Stimulated activated naive B cell treated with anti-CD40 and anti-IgM and Interleukin-4, amounts not matched to agents 10 μg/mL and 1 μg/mL and 100 μg/mL, for 72 hours (primary cell): ENCODE results near the gene SLC43A3.
"Not testable (repeated sequence)": the region's sequence is repeated elsewhere in the genome, so short reads cannot be mapped to it uniquely, and the experiment has no call there.

ENCODE experiments used
- ATAC-seq, 2 donors: fragments of 150-1000 bp; cut with Tn5 transposase; replicated peaks; 2 replicates each; pipeline ENCODE4 v1.10.0; 2021; ENCODE audit warnings: moderate library complexity in 1 of 2
- DNase-seq: peaks from one replicate; pipeline ENCODE4 v3.0.0; 2021
- H3K27ac Mint-ChIP-seq: one replicate; pipeline ENCODE4 v1.8.0; 2022; ENCODE audit warnings: mild to moderate bottlenecking, mixed read lengths
- H3K27me3 Mint-ChIP-seq, 2 donors: one replicate each; pipeline ENCODE4 v1.8.0; 2022; ENCODE audit warnings: mixed read lengths in 2 of 2
- H3K36me3 Mint-ChIP-seq, 2 donors: one replicate each; pipeline ENCODE4 v1.8.0; 2022; ENCODE audit warnings: mixed read lengths in 2 of 2, mild to moderate bottlenecking in 1 of 2
- H3K4me1 Mint-ChIP-seq, 2 donors: one replicate each; pipeline ENCODE4 v1.8.0; 2022; ENCODE audit warnings: mixed read lengths in 2 of 2, mild to moderate bottlenecking in 1 of 2
- H3K4me3 Mint-ChIP-seq, 2 donors: one replicate each; pipeline ENCODE4 v1.8.0; 2022; ENCODE audit warnings: mild to moderate bottlenecking in 2 of 2, mixed read lengths in 2 of 2, moderate library complexity in 1 of 2
- H3K9me3 Mint-ChIP-seq, 2 donors: one replicate each; pipeline ENCODE4 v1.8.0; 2022; ENCODE audit warnings: mixed read lengths in 2 of 2, mild to moderate bottlenecking in 1 of 2

The SLC43A3 gene

GRCh38 chr11:57361926-57362325, 65.0 kb downstream of the SLC43A3 start:
- DNase-seq (no peak), ATAC-seq (no peak)
- no peaks in the 10 kb centered on the region for H3K4me1 Mint-ChIP-seq
- no peaks in the 10 kb centered on the region for H3K36me3 Mint-ChIP-seq
- H3K4me3 Mint-ChIP-seq = no peak overlapping the region
- H3K27me3 Mint-ChIP-seq = peaks cover 5 to 19% of the 10 kb centered on the region in 2 donors
- no peaks in the 10 kb centered on the region for H3K9me3 Mint-ChIP-seq
- H3K27ac Mint-ChIP-seq = no peak overlapping the region

GRCh38 chr11:57361420-57361819, 65.5 kb downstream of the SLC43A3 start:
- H3K27ac Mint-ChIP-seq, H3K36me3 Mint-ChIP-seq, H3K9me3 Mint-ChIP-seq, H3K4me3 Mint-ChIP-seq, DNase-seq, ATAC-seq, H3K4me1 Mint-ChIP-seq: not testable (repeated sequence)
- H3K27me3 Mint-ChIP-seq = peaks cover 10 to 19% of the 10 kb centered on the region in 2 donors

- no peak overlapping the region for H3K27ac Mint-ChIP-seq
- no peaks in the 10 kb centered on the region for H3K9me3 Mint-ChIP-seq
- peaks cover 0 to 6% of the 10 kb centered on the region in 2 donors for H3K4me1 Mint-ChIP-seq
- no peaks in the 10 kb centered on the region for H3K36me3 Mint-ChIP-seq
- no peak overlapping the region for H3K4me3 Mint-ChIP-seq
- no peak for DNase-seq
- no peak for ATAC-seq
- H3K27me3 Mint-ChIP-seq = peaks cover 14 to 23% of the 10 kb centered on the region in 2 donors
Measured at GRCh38 chr11:57360991-57361390, 65.9 kb downstream of the SLC43A3 start.

- Mint-ChIP-seq H3K27ac (no peak overlapping the region), H3K9me3 (no peaks in the 10 kb centered on the region), H3K36me3 (no peaks in the 10 kb centered on the region)
Measured at GRCh38 chr11:57359896-57360690, 66.8 kb downstream of the SLC43A3 start.

GRCh38 chr11:57359396-57359795, 67.5 kb downstream of the SLC43A3 start:
- Mint-ChIP-seq H3K4me1 (peaks cover 4 to 15% of the 10 kb centered on the region in 2 donors), H3K27ac (no peak overlapping the region), H3K9me3 (no peaks in the 10 kb centered on the region), H3K27me3 (peaks cover 22 to 30% of the 10 kb centered on the region in 2 donors), H3K4me3 (no peak overlapping the region), H3K36me3 (no peaks in the 10 kb centered on the region)
- DNase-seq (no peak), ATAC-seq (no peak)

More at GRCh38 chr11:57359896-57360690, 66.8 kb downstream of the SLC43A3 start:
- no peak for DNase-seq
- Mint-ChIP-seq H3K27me3 (peaks cover 15 to 25% of the 10 kb centered on the region in 2 donors), H3K4me3 (no peak overlapping the region), H3K4me1 (peaks cover 0 to 9% of the 10 kb centered on the region in 2 donors)
- no peak for ATAC-seq

- DNase-seq = no peak
- Mint-ChIP-seq H3K27me3 (peaks cover 22 to 29% of the 10 kb centered on the region in 2 donors), H3K4me3 (no peak overlapping the region), H3K4me1 (peaks cover 5 to 17% of the 10 kb centered on the region in 2 donors), H3K9me3 (no peaks in the 10 kb centered on the region), H3K36me3 (no peaks in the 10 kb centered on the region), H3K27ac (no peak overlapping the region)
- ATAC-seq = no peak
Measured at GRCh38 chr11:57358991-57359390, 67.9 kb downstream of the SLC43A3 start.

GRCh38 chr11:57358543-57358961, 68.4 kb downstream of the SLC43A3 start:
- Mint-ChIP-seq H3K27me3 (peaks cover 22 to 28% of the 10 kb centered on the region in 2 donors), H3K27ac (no peak overlapping the region), H3K4me1 (peaks cover 5 to 17% of the 10 kb centered on the region in 2 donors), H3K9me3 (no peaks in the 10 kb centered on the region), H3K4me3 (no peak overlapping the region), H3K36me3 (no peaks in the 10 kb centered on the region)
- ATAC-seq (no peak), DNase-seq (no peak)

GRCh38 chr11:57357856-57358255, 69.1 kb downstream of the SLC43A3 start:
- ATAC-seq = no peak
- Mint-ChIP-seq H3K27ac (no peak overlapping the region), H3K4me3 (no peak overlapping the region), H3K4me1 (peaks cover 5 to 17% of the 10 kb centered on the region in 2 donors), H3K9me3 (no peaks in the 10 kb centered on the region), H3K36me3 (no peaks in the 10 kb centered on the region), H3K27me3 (peaks cover 22% of the 10 kb centered on the region in 2 donors)
- DNase-seq = no peak

- peaks cover 5 to 17% of the 10 kb centered on the region in 2 donors for H3K4me1 Mint-ChIP-seq
- DNase-seq (no peak), ATAC-seq (no peak)
- H3K9me3 Mint-ChIP-seq = no peaks in the 10 kb centered on the region
- peaks cover 22 to 25% of the 10 kb centered on the region in 2 donors for H3K27me3 Mint-ChIP-seq
- H3K4me3 Mint-ChIP-seq = no peak overlapping the region
- H3K36me3 Mint-ChIP-seq = no peaks in the 10 kb centered on the region
- H3K27ac Mint-ChIP-seq = no peak overlapping the region
Measured at GRCh38 chr11:57357310-57357709, 69.6 kb downstream of the SLC43A3 start.
